HG02759 (cell line): ENCODE measurements around the gene OR2V2.
"Not testable (repeated sequence)": the region's sequence is repeated elsewhere in the genome, so short reads cannot be mapped to it uniquely, and the experiment has no call there.

Experiments
- ATAC-seq: cut with Tn5 transposase; IDR thresholded peaks from one replicate; pipeline ENCODE4 v1.9.1; 2021; ENCODE audit warnings: mild to moderate bottlenecking, moderate library complexity; ENCODE audit not compliant: unreplicated experiment

OR2V2 gene

GRCh38 chr5:181168595-181169118 is 21.3 kb downstream of the OR2V2 start:
- ATAC-seq, result no peak

GRCh38 chr5:181169459-181170236 is 22.3 kb downstream of the OR2V2 start:
- peak; percentile 56 for ATAC-seq

GRCh38 chr5:181170237-181170825 is 22.9 kb downstream of the OR2V2 start:
- ATAC-seq, result peak; percentile 8

GRCh38 chr5:181170996-181171395 is 23.6 kb downstream of the OR2V2 start:
- no peak for ATAC-seq

GRCh38 chr5:181171782-181172181 is 24.4 kb downstream of the OR2V2 start:
- no peak for ATAC-seq

- peak; percentile 29 for ATAC-seq
Observed at GRCh38 chr5:181173027-181173419, 25.6 kb downstream of the OR2V2 start.

GRCh38 chr5:181173420-181174342 is 26.3 kb downstream of the OR2V2 start:
- peak; percentile 44 for ATAC-seq

- no peak for ATAC-seq
Observed at GRCh38 chr5:181176254-181176952, 29.0 kb downstream of the OR2V2 start.

GRCh38 chr5:181177559-181177958 is 30.2 kb downstream of the OR2V2 start:
- ATAC-seq, result not testable (repeated sequence)

GRCh38 chr5:181181650-181182565 is 34.5 kb downstream of the OR2V2 start:
- ATAC-seq, result peak; percentile 52

GRCh38 chr5:181182651-181183050 is 35.3 kb downstream of the OR2V2 start:
- ATAC-seq, result no peak

GRCh38 chr5:181184845-181185216 is 37.4 kb downstream of the OR2V2 start:
- ATAC-seq, result no peak

- ATAC-seq, result no peak
Observed at GRCh38 chr5:181185560-181185959, 38.2 kb downstream of the OR2V2 start.

- no peak for ATAC-seq
Observed at GRCh38 chr5:181186022-181186421, 38.6 kb downstream of the OR2V2 start.

- no peak for ATAC-seq
Observed at GRCh38 chr5:181186986-181187499, 39.7 kb downstream of the OR2V2 start.

- ATAC-seq, result no peak
Observed at GRCh38 chr5:181187500-181188213, 40.3 kb downstream of the OR2V2 start.

GRCh38 chr5:181188700-181189362 is 41.4 kb downstream of the OR2V2 start:
- ATAC-seq, result no peak

GRCh38 chr5:181189363-181189961 is 42.1 kb downstream of the OR2V2 start:
- ATAC-seq, result no peak
